Measurements from ENCODE around the gene TSPAN19. TPM values are rescaled to one million over a fixed set of nuclear protein-coding genes. Genes with fewer than 3 reads are reported as not detected.

Gene TSPAN19
- total and polyA plus RNA-seq, 2 of the 8 experiments (the other 6 are each of a cell fraction or from before 2014, with no cell fraction given), result 0.09 TPM; not detected in 1

DNA sequence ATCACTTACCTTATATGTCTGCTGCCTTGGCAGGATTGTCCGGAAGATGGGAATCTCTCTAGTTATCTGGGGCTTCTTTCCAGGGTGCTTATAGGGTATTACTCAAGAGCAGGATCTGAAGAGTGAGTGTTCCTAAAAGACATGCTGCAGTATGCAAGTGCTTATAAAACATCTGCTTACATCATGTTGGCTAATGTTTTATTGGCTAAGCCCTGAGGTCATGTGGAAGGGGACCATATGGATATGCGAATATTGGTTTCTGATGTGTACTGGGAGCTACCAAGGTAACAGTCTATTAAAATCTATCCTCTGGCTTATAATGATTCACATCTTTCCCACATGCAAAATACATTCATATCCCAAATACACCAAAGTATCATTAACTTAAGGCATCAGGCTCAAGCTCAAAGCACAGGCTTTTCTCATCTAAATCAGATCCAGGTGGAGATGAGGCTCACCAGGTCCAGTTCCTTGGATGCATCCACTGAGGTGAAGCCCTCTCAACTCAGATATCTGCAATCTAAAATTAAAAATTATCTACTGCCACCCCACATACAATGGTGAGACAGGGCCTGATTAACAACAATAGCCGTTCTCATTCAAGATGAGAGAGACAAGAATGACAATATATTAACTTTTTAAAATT is 29.9 kb upstream of the TSPAN19 start (continued):
- TF ChIP-seq, protein P1, sequence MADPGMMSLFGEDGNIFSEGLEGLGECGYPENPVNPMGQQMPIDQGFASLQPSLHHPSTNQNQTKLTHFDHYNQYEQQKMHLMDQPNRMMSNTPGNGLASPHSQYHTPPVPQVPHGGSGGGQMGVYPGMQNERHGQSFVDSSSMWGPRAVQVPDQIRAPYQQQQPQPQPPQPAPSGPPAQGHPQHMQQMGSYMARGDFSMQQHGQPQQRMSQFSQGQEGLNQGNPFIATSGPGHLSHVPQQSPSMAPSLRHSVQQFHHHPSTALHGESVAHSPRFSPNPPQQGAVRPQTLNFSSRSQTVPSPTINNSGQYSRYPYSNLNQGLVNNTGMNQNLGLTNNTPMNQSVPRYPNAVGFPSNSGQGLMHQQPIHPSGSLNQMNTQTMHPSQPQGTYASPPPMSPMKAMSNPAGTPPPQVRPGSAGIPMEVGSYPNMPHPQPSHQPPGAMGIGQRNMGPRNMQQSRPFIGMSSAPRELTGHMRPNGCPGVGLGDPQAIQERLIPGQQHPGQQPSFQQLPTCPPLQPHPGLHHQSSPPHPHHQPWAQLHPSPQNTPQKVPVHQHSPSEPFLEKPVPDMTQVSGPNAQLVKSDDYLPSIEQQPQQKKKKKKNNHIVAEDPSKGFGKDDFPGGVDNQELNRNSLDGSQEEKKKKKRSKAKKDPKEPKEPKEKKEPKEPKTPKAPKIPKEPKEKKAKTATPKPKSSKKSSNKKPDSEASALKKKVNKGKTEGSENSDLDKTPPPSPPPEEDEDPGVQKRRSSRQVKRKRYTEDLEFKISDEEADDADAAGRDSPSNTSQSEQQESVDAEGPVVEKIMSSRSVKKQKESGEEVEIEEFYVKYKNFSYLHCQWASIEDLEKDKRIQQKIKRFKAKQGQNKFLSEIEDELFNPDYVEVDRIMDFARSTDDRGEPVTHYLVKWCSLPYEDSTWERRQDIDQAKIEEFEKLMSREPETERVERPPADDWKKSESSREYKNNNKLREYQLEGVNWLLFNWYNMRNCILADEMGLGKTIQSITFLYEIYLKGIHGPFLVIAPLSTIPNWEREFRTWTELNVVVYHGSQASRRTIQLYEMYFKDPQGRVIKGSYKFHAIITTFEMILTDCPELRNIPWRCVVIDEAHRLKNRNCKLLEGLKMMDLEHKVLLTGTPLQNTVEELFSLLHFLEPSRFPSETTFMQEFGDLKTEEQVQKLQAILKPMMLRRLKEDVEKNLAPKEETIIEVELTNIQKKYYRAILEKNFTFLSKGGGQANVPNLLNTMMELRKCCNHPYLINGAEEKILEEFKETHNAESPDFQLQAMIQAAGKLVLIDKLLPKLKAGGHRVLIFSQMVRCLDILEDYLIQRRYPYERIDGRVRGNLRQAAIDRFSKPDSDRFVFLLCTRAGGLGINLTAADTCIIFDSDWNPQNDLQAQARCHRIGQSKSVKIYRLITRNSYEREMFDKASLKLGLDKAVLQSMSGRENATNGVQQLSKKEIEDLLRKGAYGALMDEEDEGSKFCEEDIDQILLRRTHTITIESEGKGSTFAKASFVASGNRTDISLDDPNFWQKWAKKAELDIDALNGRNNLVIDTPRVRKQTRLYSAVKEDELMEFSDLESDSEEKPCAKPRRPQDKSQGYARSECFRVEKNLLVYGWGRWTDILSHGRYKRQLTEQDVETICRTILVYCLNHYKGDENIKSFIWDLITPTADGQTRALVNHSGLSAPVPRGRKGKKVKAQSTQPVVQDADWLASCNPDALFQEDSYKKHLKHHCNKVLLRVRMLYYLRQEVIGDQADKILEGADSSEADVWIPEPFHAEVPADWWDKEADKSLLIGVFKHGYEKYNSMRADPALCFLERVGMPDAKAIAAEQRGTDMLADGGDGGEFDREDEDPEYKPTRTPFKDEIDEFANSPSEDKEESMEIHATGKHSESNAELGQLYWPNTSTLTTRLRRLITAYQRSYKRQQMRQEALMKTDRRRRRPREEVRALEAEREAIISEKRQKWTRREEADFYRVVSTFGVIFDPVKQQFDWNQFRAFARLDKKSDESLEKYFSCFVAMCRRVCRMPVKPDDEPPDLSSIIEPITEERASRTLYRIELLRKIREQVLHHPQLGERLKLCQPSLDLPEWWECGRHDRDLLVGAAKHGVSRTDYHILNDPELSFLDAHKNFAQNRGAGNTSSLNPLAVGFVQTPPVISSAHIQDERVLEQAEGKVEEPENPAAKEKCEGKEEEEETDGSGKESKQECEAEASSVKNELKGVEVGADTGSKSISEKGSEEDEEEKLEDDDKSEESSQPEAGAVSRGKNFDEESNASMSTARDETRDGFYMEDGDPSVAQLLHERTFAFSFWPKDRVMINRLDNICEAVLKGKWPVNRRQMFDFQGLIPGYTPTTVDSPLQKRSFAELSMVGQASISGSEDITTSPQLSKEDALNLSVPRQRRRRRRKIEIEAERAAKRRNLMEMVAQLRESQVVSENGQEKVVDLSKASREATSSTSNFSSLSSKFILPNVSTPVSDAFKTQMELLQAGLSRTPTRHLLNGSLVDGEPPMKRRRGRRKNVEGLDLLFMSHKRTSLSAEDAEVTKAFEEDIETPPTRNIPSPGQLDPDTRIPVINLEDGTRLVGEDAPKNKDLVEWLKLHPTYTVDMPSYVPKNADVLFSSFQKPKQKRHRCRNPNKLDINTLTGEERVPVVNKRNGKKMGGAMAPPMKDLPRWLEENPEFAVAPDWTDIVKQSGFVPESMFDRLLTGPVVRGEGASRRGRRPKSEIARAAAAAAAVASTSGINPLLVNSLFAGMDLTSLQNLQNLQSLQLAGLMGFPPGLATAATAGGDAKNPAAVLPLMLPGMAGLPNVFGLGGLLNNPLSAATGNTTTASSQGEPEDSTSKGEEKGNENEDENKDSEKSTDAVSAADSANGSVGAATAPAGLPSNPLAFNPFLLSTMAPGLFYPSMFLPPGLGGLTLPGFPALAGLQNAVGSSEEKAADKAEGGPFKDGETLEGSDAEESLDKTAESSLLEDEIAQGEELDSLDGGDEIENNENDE (IDR thresholded peaks at IDR 0.05; ENCODE audit: insufficient replicate concordance, low read length), result no peak
- TF ChIP-seq TEAD4 (IDR thresholded peaks at IDR 0.05; ENCODE audit: low read depth, low read length) (no peak), SRF (IDR thresholded peaks at IDR 0.05; ENCODE audit: low read depth, low read length) (no peak), CREB1 (IDR thresholded peaks at IDR 0.05) (no peak), TCF12 (IDR thresholded peaks at IDR 0.05; ENCODE audit: low read depth, low read length) (no peak), CBX5 (IDR thresholded peaks at IDR 0.05; ENCODE audit: low read depth, low read length) (no peak), KDM1A (IDR thresholded peaks at IDR 0.05; ENCODE audit: borderline replicate concordance, low read length) (no peak), POLR2AphosphoS5 (IDR thresholded peaks at IDR 0.05; ENCODE audit: low read depth, low read length) (no peak), ASH2L (IDR thresholded peaks at IDR 0.05; ENCODE audit: low read length) (no peak), HDAC2 (IDR thresholded peaks at IDR 0.05; ENCODE audit: borderline replicate concordance in 1 of 2, low read depth in 2 of 2, low read length in 2 of 2) (no peak)
- TF ChIP-seq, protein P2, sequence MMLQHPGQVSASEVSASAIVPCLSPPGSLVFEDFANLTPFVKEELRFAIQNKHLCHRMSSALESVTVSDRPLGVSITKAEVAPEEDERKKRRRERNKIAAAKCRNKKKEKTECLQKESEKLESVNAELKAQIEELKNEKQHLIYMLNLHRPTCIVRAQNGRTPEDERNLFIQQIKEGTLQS (IDR thresholded peaks at IDR 0.05; ENCODE audit: insufficient read depth, low read depth, low read length), result no peak

Measured in H1 (cell line).